HL-60/S4 treated with retinoic acid at 250 ng/mL for 4 days and 3 days (cell line): ENCODE data around the gene FAM237B.

ENCODE experiments used
- in situ Hi-C: fragments of 300-500 bp; cut with MboI; formaldehyde crosslinking; loops from 2 replicates; pipeline ENCODE4 v1.7.0; 2022; ENCODE audit warnings: low sequenced_read_pairs

The FAM237B gene

GRCh38 chr7:90298145-90299038 lies 22.7 kb downstream of the FAM237B start:
- in situ Hi-C loops: no loop called here

DNA sequence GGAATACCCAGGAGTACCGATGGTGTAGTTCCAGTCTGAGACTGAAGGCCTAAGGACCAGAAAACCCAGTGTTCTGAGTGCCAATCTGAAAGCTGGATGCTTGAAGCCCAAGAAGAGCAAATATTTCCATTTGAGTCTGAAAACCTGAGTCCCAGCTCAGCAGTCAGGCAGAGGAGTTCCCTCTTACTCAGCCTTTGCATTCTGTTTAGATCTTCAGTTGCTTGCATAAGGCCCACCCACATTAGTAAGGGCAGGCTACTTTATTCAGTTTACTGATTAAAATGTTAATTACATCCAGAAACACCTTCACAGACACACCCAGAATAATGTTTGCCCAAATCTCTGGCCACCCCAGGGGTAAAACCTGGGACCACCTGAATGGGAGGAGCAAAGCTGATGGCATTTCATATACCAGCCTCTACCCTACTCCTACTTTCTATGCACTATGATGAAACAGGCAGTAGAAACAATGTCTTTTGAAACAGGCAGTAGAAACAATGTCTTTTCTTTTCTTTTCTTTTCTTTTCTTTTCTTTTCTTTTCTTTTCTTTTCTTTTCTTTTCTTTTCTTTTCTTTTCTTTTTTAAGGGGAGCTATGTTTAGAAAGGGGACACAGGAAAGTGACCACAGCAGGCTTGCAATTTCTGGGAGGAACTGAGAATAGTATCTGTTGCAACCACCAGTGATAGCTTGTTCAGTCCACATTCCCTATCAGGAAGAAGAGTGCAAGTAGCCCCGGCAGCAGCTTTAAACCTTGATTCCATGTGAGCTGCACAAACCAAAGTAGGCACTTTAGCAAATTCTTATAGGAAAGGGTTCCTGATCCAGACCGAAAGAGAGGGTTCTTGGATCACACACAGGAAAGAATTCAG lies 30.6 kb downstream of the FAM237B start:
- in situ Hi-C loops: no loop called here

GRCh38 chr7:90288154-90288553 lies 33.0 kb downstream of the FAM237B start:
- in situ Hi-C loops: no loop called here

GRCh38 chr7:90276033-90276728 lies 44.9 kb downstream of the FAM237B start:
- in situ Hi-C loops: no loop called here

DNA sequence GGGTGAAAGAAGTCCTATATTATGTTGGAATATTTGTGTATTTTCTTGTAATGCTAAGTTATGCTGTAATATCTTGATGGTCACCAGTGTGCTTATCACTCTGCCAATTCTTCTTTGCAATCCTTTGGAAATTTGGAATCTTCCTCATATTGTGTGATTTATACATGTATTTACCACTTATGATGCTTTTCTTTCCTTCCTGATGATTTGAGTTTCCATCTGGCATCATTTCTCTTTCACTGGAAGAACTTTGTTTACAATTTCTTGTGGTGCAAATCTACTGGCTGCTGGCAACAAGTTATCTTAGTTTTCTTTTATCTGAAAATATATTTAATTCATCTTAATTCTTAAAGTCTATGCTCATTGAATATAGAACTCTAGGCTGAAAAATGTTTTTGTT lies 46.9 kb downstream of the FAM237B start:
- in situ Hi-C loops: no loop called here

GRCh38 chr7:90272242-90272641 lies 48.9 kb downstream of the FAM237B start:
- in situ Hi-C loops: no loop called here

DNA sequence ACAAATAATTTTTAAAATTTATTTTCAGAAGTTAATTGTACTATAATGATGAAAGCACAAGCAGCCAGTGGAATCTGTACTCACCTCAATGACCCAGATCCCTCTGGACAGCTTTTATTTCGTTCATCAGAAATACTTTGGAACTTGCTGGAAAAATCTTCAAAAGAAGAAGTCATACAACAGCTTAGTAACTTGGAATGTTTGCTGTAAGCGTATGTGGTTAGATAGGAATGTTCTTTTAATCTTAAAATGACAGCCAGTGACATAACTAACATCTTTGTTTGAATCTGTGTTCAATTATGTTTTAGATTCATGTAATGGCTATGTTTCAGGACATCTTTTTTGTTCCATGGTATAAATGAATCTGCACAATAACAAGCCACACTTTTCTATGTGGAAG lies 49.4 kb downstream of the FAM237B start:
- in situ Hi-C loops: no loop called here

DNA sequence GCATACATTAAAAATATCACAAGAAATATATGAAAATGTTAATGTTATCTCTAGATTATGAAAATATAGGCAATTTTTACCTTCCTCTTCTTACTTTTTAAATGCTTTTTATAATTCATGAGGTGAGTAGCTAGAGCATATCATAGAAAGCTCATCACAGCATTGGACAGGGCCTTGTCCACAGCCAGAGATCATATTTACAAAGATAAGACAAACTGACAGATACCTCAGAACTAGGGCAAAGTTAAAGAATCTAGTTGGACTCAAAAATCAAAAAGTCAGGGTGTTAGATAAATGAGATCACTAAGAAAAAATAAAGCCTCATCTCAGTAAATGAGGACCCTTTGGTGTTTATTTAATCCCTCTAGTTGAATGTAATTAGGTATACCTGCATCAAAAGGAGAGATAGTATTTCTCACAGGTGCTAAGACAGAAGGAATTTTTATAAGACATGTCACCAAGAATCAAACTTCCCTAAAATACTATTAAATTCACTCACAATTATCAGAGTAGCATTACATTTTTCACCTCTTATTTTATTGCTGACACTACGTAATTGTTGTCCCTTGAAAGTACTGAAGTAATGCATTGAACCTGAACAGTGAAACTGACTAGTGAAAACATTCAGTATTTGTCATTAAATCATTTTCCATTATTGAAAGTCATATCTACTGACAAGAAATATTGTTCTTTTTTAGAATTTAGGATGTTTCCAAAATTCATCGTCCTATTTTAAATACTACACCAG lies 50.5 kb downstream of the FAM237B start:
- in situ Hi-C loops: no loop called here

DNA sequence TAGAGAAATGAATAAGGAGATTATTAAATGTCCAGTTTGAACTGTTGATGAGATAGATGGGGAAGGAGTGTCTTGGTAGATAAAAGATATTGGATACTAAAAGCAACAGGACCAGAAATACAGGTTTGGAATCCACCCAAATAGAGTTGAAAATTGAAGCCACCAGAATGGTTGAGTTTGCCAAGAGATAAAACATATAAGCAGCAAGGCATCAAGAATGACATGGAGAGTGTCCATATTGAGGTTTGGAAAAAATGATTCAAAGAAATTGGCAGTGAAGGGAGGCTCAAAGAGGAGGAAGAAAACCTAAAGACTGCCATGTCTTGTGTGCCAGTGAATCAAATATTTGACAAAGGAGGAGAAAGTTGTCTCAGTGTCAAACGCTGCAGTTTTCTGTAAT lies 51.9 kb downstream of the FAM237B start:
- in situ Hi-C loops: no loop called here

DNA sequence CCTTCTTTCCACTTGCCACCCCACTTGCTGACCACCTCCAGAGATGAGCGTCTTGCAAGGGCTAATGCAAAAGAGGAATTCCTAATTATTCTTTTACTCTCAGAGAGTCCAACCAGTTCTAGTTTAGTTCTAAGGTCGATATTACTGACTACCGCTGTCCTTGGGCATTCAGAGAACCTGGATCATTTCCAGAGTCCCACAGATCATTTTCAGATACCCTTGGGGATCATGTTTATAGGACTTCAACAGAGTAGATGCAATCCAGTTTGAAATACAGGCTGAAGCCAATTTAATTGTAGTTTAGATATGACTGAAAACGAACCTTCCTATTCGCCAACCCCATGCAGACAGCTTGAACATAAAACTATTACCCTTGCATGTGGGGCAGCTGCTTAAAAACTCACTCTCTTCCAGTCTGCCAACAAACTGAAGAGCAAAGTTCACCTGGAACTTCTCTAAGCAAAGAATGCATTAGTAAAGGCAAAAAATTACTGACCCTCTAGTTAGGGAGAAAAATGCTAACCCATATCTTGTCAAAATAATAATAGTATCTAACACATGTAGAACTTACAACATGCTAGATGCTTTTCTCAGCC lies 53.7 kb downstream of the FAM237B start:
- in situ Hi-C loops: no loop called here

DNA sequence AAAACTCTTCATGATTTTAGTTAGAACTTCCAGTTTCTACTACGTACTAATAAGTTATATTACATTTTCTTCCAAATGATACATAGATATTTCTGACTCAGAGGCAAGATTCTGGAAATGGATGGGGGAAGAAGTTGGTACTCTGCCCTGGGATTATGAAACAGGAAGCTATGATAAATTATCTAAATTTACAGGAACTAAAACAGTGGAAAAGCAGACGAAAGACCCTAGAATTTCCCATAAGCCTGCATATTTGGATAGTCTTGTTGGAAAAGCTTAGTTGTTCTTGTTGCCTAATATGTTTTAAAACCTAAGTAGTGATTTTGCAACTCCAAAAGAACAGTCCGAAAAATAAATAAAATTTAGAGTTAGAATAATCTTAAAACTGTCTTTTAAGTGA lies 54.3 kb downstream of the FAM237B start:
- in situ Hi-C loops: no loop called here
